Measurements from ENCODE around the gene MAML2.

The MAML2 gene

GRCh38 chr11:96318399-96318798, 24.6 kb downstream of the MAML2 start:
- no peak for DNase-seq (ENCODE audit: low read depth)

- no peak for DNase-seq (ENCODE audit: low read depth)
Measured at GRCh38 chr11:96317985-96318384, 25.0 kb downstream of the MAML2 start.

- DNase-seq (ENCODE audit: low read depth), result no peak
Measured at GRCh38 chr11:96317571-96317970, 25.4 kb downstream of the MAML2 start.

- no peak for DNase-seq (ENCODE audit: low read depth)
Measured at GRCh38 chr11:96316869-96317268, 26.1 kb downstream of the MAML2 start.

GRCh38 chr11:96315476-96315875, 27.5 kb downstream of the MAML2 start:
- DNase-seq (ENCODE audit: low read depth), result no peak

- no peak for DNase-seq (ENCODE audit: low read depth)
Measured at GRCh38 chr11:96314326-96315020, 28.5 kb downstream of the MAML2 start.

GRCh38 chr11:96313163-96313562, 29.8 kb downstream of the MAML2 start:
- DNase-seq (ENCODE audit: low read depth), result no peak

GRCh38 chr11:96311120-96311568, 31.9 kb downstream of the MAML2 start:
- DNase-seq (ENCODE audit: low read depth), result no peak

GRCh38 chr11:96310236-96310635, 32.8 kb downstream of the MAML2 start:
- DNase-seq (ENCODE audit: low read depth), result no peak

- no peak for DNase-seq (ENCODE audit: low read depth)
Measured at GRCh38 chr11:96309643-96310017, 33.4 kb downstream of the MAML2 start.

GRCh38 chr11:96309016-96309642, 33.9 kb downstream of the MAML2 start:
- no peak for DNase-seq (ENCODE audit: low read depth)

- DNase-seq (ENCODE audit: low read depth), result peak; percentile 84
Measured at GRCh38 chr11:96307776-96308140, 35.2 kb downstream of the MAML2 start.

- peak; percentile 97 for DNase-seq (ENCODE audit: low read depth)
Measured at GRCh38 chr11:96306933-96307775, 35.8 kb downstream of the MAML2 start.

GRCh38 chr11:96306600-96306932, 36.4 kb downstream of the MAML2 start:
- DNase-seq (ENCODE audit: low read depth), result no peak

GRCh38 chr11:96306071-96306470, 36.9 kb downstream of the MAML2 start:
- DNase-seq (ENCODE audit: low read depth), result no peak

GRCh38 chr11:96303980-96304379, 39.0 kb downstream of the MAML2 start:
- no peak for DNase-seq (ENCODE audit: low read depth)

- DNase-seq (ENCODE audit: low read depth), result no peak
Measured at GRCh38 chr11:96303064-96303463, 39.9 kb downstream of the MAML2 start.

- no peak for DNase-seq (ENCODE audit: low read depth)
Measured at GRCh38 chr11:96301818-96302217, 41.2 kb downstream of the MAML2 start.

- no peak for DNase-seq (ENCODE audit: low read depth)
Measured at GRCh38 chr11:96299155-96299888, 43.7 kb downstream of the MAML2 start.

GRCh38 chr11:96295369-96295768, 47.6 kb downstream of the MAML2 start:
- no peak for DNase-seq (ENCODE audit: low read depth)

- no peak for DNase-seq (ENCODE audit: low read depth)
Measured at GRCh38 chr11:96294289-96294688, 48.7 kb downstream of the MAML2 start.

- DNase-seq (ENCODE audit: low read depth), result no peak
Measured at GRCh38 chr11:96293598-96294021, 49.4 kb downstream of the MAML2 start.

Data from HS-5 (cell line).